Glutamatergic neuron (in vitro differentiated cells): ENCODE results near the gene SCN8A. TPM values are rescaled to one million over a fixed set of nuclear protein-coding genes. Genes with fewer than 3 reads are reported as not detected.

Experiments
- DNase-seq: peaks from one replicate; pipeline ENCODE4 v3.0.0; 2022
- H3K27ac Mint-ChIP-seq: one replicate; pipeline ENCODE4 v1.8.0; 2020; ENCODE audit warnings: mild to moderate bottlenecking, mixed read lengths, inconsistent platforms; ENCODE audit not compliant: unreplicated experiment
- H3K27me3 Mint-ChIP-seq: one replicate; pipeline ENCODE4 v1.8.0; 2020; ENCODE audit warnings: mild to moderate bottlenecking, moderate library complexity, mixed read lengths, inconsistent platforms; ENCODE audit not compliant: unreplicated experiment
- H3K36me3 Mint-ChIP-seq: one replicate; pipeline ENCODE4 v1.8.0; 2020; ENCODE audit warnings: mild to moderate bottlenecking, mixed read lengths, inconsistent platforms; ENCODE audit not compliant: unreplicated experiment
- H3K4me1 Mint-ChIP-seq: one replicate; pipeline ENCODE4 v1.8.0; 2020; ENCODE audit warnings: mild to moderate bottlenecking, low read depth, mixed read lengths, inconsistent platforms; ENCODE audit not compliant: unreplicated experiment
- H3K4me3 Mint-ChIP-seq: one replicate; pipeline ENCODE4 v1.8.0; 2020; ENCODE audit warnings: mild to moderate bottlenecking, mixed read lengths, inconsistent platforms; ENCODE audit not compliant: unreplicated experiment
- H3K9me3 Mint-ChIP-seq: one replicate; pipeline ENCODE4 v1.8.0; 2020; ENCODE audit warnings: mild to moderate bottlenecking, moderate library complexity, mixed read lengths, inconsistent platforms; ENCODE audit not compliant: unreplicated experiment
- total RNA-seq: library from RNA; stranded (reverse); fragmentation: NEBNext Ultra II Directional; extraction: Animal tissue kit (Norgen Biotek cat#: 25700); gene quantifications from one replicate; pipeline ENCODE4 v1.2.1, GENCODE V29; 2021; ENCODE audit not compliant: unreplicated experiment
- TF ChIP-seq, protein P1 (sequence below): fragments of 200-600 bp; sonication (generic); IDR thresholded peaks from one replicate; pipeline ENCODE4 v1.5.0; 2021; ENCODE audit not compliant: partially characterized antibody, unreplicated experiment

Gene SCN8A
- total RNA-seq, 1 donor from 2014 or later: 47.6 TPM

DNA sequence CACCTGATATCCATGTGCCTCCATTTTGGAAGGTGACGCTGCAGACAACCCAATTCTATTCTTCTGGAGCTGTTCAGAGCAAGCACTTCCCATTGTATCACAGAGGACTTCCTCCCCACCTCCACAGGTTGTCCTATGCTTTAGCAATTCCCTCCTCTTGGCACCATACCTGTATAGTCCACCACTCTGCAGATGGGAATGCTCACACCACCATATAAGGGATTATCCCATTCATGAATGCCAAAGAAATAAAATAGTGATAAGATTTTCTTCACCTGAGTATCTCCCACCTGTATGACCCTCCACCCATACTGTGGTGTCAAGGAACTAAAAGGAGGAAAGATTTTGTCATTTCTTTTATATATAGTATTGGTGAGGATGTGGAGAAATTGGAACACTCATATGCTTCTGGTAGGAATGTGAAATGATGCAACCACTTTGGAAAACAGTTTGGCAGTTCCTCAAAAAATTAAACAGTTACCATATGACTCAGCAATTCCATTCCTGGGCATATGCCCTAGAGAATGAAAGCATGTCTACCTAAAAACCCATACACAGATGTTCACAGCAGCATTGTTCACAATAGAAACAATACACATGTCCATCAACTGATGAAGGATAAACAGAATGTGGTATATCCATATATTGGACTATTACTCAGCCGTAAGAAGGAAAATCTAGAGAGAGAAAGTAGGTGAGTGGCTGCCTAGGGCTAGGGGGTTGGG is 182.3 kb downstream of the SCN8A start:
- peaks cover 2% of the 10 kb centered on the region for H3K9me3 Mint-ChIP-seq
- TF ChIP-seq, protein P1, sequence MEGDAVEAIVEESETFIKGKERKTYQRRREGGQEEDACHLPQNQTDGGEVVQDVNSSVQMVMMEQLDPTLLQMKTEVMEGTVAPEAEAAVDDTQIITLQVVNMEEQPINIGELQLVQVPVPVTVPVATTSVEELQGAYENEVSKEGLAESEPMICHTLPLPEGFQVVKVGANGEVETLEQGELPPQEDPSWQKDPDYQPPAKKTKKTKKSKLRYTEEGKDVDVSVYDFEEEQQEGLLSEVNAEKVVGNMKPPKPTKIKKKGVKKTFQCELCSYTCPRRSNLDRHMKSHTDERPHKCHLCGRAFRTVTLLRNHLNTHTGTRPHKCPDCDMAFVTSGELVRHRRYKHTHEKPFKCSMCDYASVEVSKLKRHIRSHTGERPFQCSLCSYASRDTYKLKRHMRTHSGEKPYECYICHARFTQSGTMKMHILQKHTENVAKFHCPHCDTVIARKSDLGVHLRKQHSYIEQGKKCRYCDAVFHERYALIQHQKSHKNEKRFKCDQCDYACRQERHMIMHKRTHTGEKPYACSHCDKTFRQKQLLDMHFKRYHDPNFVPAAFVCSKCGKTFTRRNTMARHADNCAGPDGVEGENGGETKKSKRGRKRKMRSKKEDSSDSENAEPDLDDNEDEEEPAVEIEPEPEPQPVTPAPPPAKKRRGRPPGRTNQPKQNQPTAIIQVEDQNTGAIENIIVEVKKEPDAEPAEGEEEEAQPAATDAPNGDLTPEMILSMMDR: no peak
- H3K4me1 Mint-ChIP-seq: no peaks in the 10 kb centered on the region
- H3K4me3 Mint-ChIP-seq: no peak overlapping the region
- H3K27ac Mint-ChIP-seq: no peak overlapping the region
- DNase-seq: no peak
- H3K36me3 Mint-ChIP-seq: peaks cover 7% of the 10 kb centered on the region
- no peaks in the 10 kb centered on the region for H3K27me3 Mint-ChIP-seq

DNA sequence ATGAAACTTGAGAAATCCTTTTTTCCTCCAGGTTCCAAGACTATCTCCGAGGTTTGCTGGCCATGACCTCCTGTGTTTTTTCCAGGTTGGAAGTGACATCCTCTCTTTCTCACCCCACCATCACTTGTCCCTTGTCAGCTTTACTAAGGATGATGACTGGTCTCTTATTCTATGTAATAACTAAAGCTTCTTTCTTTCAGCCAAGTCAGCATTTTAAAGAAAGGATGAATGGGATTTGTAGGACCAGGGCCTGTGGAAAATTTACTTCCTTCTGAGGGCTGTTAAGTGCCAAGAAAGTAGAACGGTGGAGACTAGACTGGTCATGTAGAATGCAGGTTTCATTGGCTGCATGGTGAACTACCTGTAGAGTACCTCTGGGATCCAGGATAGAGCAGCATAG is 183.9 kb downstream of the SCN8A start:
- peaks cover 7% of the 10 kb centered on the region for H3K36me3 Mint-ChIP-seq
- no peak overlapping the region for H3K27ac Mint-ChIP-seq
- H3K9me3 Mint-ChIP-seq: peaks cover 2% of the 10 kb centered on the region
- H3K4me3 Mint-ChIP-seq: no peak overlapping the region
- no peaks in the 10 kb centered on the region for H3K4me1 Mint-ChIP-seq
- DNase-seq: no peak
- TF ChIP-seq, protein P1: no peak
- no peaks in the 10 kb centered on the region for H3K27me3 Mint-ChIP-seq

DNA sequence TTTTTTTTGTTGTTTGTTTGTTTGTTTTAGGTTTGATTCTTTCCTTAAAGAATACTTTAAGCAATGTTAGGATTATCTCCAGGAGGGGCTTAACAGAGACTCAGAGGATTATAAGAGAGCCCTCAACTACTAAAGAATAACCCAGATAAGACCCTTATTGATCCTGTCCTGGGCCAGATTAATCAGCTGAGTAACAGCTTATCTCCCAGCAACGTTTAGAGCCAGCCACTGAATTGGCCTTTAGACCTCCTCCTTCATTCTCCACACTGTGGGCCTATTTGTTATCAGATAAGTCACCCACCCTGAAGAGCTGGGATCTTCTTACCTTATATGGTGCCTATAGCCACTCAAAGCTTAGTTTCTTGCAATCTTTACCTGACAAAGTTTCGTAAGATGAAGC is 186.4 kb downstream of the SCN8A start:
- no peak overlapping the region for H3K27ac Mint-ChIP-seq

DNA sequence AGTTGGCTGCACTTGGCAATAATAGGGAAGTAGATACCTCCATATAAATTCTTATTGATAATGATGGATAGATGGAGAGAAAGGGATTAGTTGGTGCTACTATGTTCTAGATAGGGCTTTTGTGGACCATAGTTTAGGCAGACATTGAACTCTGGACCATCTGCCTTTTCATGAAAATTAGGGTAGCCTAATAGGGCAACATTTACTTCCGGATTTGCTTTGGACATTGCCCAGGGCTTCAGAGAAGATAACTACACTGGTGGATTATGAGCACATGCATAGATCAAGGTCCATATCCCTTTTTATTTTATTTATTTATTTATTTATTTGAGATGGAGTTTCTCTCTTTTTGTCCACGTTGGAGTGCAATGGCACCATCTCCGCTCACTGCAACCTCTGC is 186.9 kb downstream of the SCN8A start:
- TF ChIP-seq, protein P1: no peak

More for the DNA sequence above, 186.4 kb downstream of the SCN8A start:
- Mint-ChIP-seq H3K36me3 (peaks cover 7% of the 10 kb centered on the region), H3K4me3 (no peak overlapping the region), H3K27me3 (no peaks in the 10 kb centered on the region), H3K4me1 (no peaks in the 10 kb centered on the region), H3K9me3 (peaks cover 2% of the 10 kb centered on the region)
- TF ChIP-seq, protein P1: no peak
- no peak for DNase-seq

DNA sequence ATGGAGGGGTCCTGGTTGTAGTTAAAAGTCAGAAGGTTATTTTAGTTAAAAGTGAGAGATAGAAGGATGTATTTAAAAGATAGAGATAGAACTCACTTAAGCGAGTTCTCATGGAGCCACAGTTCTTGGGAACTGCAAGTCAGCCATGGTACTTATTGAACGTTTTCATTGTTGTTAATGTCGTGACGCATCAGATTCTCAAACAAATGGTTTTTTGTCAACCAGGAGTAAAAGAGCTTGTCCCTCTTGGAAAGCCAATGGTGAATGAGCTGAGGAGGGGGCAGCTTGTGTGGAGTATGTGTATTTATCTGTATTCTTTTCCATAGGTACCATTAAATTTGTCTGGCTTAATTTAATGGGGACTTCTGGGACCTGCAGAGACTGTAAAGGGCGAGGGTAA is 188.8 kb downstream of the SCN8A start:
- Mint-ChIP-seq H3K27ac (no peak overlapping the region), H3K4me1 (no peaks in the 10 kb centered on the region), H3K4me3 (no peak overlapping the region), H3K36me3 (no peaks in the 10 kb centered on the region), H3K9me3 (peaks cover under 1% of the 10 kb centered on the region), H3K27me3 (no peaks in the 10 kb centered on the region)
- TF ChIP-seq, protein P1: no peak
- DNase-seq: no peak

More for the DNA sequence above, 186.9 kb downstream of the SCN8A start:
- peaks cover 2% of the 10 kb centered on the region for H3K9me3 Mint-ChIP-seq
- no peaks in the 10 kb centered on the region for H3K4me1 Mint-ChIP-seq
- H3K27ac Mint-ChIP-seq: no peak overlapping the region
- H3K36me3 Mint-ChIP-seq: peaks cover 7% of the 10 kb centered on the region
- no peak for DNase-seq
- no peaks in the 10 kb centered on the region for H3K27me3 Mint-ChIP-seq
- no peak overlapping the region for H3K4me3 Mint-ChIP-seq
